Muscle layer of colon (tissue), 2 donors: ENCODE data around the gene TENM4.

Source experiments
- H3K27ac ChIP-seq: one replicate; pipeline ENCODE4 v1.7.0; 2013; ENCODE audit warnings: low read depth, mild to moderate bottlenecking, low read length, moderate library complexity
- H3K27me3 ChIP-seq, 2 donors: one replicate each; pipeline ENCODE4 v1.7.0; 2013; ENCODE audit warnings: low read length in 2 of 2, mild to moderate bottlenecking in 2 of 2; ENCODE audit not compliant: insufficient read depth in 2 of 2, control insufficient read depth in 1 of 2
- H3K36me3 ChIP-seq: one replicate; pipeline ENCODE4 v1.7.0; 2013; ENCODE audit warnings: mild to moderate bottlenecking, low read length; ENCODE audit not compliant: insufficient read depth
- H3K4me1 ChIP-seq: one replicate; pipeline ENCODE4 v1.7.0; 2013; ENCODE audit warnings: mild to moderate bottlenecking, low read length; ENCODE audit not compliant: insufficient read depth
- H3K4me3 ChIP-seq, 2 donors: one replicate each; pipeline ENCODE4 v1.7.0; 2013; ENCODE audit warnings: low read length in 2 of 2, low read depth in 1 of 2, mild to moderate bottlenecking in 1 of 2, moderate library complexity in 1 of 2
- H3K9ac ChIP-seq: one replicate; pipeline ENCODE4 v1.7.0; 2013; ENCODE audit warnings: low read length
- H3K9me3 ChIP-seq: one replicate; pipeline ENCODE4 v1.7.0; 2013; ENCODE audit warnings: mild to moderate bottlenecking, low read length
- donor health status: abdominal sarcoma.
- donor health status: Adenocarcinoma of cecum.

Gene TENM4

DNA sequence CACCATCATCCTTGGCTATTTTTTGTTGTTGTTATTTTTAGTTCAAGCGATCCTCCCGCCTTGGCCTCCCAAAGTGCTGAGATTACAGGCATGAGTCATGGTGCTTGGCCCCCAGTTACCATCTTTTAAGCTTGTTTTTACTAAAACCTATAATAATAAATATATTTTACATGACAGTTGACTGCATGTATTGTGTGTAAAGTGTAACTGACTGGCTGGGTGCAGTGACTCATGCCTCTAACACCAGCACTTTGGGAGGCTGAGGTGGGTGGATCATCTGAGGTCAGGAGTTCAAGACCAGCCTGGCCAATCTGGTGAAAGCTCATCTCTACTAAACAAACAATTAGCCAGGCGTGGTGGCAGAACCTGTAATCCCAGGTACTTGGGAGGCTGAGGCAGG is 386.2 kb downstream of the TENM4 start:
- Histone ChIP-seq H3K27me3 (no peaks in the 10 kb centered on the region), H3K4me3 (no peak overlapping the region), H3K36me3 (no peaks in the 10 kb centered on the region), H3K9me3 (no peaks in the 10 kb centered on the region), H3K27ac (no peak overlapping the region), H3K9ac (no peak overlapping the region), H3K4me1 (no peaks in the 10 kb centered on the region)

DNA sequence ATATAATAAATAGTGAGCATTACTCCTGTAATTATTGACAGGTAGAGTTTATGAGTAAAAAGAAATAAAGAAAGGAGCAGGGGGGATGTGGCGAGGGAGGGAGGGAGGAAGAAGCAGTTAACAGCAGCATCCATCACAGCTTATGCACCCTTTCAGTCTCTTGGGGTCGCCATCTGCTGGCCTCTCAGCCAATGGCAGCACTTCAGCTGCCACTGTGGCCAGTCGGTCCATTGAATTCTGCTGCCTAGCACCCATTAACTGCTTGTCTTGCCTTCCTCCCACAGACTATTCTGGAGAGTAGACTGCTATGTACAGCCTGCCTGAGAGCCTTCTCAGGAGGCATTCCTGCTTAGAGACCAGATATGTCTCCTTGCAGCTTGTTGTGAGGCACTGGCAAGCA is 388.3 kb downstream of the TENM4 start:
- Histone ChIP-seq H3K27ac (no peak overlapping the region), H3K9ac (no peak overlapping the region), H3K36me3 (no peaks in the 10 kb centered on the region), H3K27me3 (no peaks in the 10 kb centered on the region), H3K9me3 (no peaks in the 10 kb centered on the region), H3K4me3 (no peak overlapping the region), H3K4me1 (no peaks in the 10 kb centered on the region)

GRCh38 chr11:79050786-79051185 is 390.0 kb downstream of the TENM4 start:
- Histone ChIP-seq H3K9me3 (no peaks in the 10 kb centered on the region), H3K27ac (no peak overlapping the region), H3K27me3 (no peaks in the 10 kb centered on the region), H3K36me3 (no peaks in the 10 kb centered on the region), H3K4me1 (no peaks in the 10 kb centered on the region), H3K4me3 (no peak overlapping the region), H3K9ac (no peak overlapping the region)

GRCh38 chr11:79049741-79050179 is 391.1 kb downstream of the TENM4 start:
- Histone ChIP-seq H3K27me3 (no peaks in the 10 kb centered on the region), H3K9me3 (no peaks in the 10 kb centered on the region), H3K36me3 (no peaks in the 10 kb centered on the region), H3K4me3 (no peak overlapping the region), H3K27ac (no peak overlapping the region), H3K4me1 (no peaks in the 10 kb centered on the region), H3K9ac (no peak overlapping the region)

DNA sequence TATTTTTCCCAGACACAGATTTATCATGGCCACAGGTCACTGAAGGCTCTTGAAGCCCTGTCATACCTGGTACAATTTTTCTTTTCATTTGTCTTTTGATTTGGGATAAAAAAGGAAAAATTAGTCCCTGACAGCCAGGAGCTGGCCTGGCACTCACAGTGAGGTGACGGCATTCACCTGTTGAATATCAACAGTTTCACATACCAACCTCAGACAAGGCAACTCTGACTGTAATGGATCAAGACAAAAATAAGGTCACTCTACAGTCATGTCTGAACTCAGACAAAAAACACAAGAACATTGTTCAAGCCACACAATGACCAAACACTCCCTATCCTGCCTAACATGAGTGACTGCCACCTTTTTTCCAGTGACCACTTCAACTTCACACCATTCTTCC is 392.9 kb downstream of the TENM4 start:
- no peak overlapping the region for H3K27ac ChIP-seq
- no peaks in the 10 kb centered on the region for H3K9me3 ChIP-seq
- no peak overlapping the region for H3K4me3 ChIP-seq
- no peaks in the 10 kb centered on the region for H3K4me1 ChIP-seq
- H3K27me3 ChIP-seq = no peaks in the 10 kb centered on the region
- no peak overlapping the region for H3K9ac ChIP-seq
- no peaks in the 10 kb centered on the region for H3K36me3 ChIP-seq

DNA sequence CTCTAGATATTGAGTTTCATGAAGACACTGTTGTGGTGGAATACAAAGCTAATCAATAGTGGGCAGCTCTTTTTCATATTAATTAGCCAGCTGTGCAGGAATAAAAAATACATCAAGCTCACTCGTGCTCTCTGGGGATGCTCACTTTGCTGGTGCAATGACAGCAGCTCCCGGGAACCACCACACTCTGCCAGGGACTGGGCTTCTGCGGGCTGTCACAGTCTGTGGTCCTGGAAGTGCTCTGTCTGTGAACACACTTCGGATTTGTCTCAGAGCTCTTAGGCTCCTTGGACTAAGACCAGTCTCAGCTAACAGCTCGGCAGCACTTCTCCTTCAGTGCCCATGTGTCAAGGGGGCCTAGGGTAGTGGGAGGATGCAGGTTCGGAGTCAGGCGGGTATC is 393.5 kb downstream of the TENM4 start:
- H3K27ac ChIP-seq = no peak overlapping the region
- H3K36me3 ChIP-seq = no peaks in the 10 kb centered on the region
- H3K9ac ChIP-seq = no peak overlapping the region
- H3K4me3 ChIP-seq = no peak overlapping the region
- H3K9me3 ChIP-seq = no peaks in the 10 kb centered on the region
- no peaks in the 10 kb centered on the region for H3K27me3 ChIP-seq
- no peaks in the 10 kb centered on the region for H3K4me1 ChIP-seq

DNA sequence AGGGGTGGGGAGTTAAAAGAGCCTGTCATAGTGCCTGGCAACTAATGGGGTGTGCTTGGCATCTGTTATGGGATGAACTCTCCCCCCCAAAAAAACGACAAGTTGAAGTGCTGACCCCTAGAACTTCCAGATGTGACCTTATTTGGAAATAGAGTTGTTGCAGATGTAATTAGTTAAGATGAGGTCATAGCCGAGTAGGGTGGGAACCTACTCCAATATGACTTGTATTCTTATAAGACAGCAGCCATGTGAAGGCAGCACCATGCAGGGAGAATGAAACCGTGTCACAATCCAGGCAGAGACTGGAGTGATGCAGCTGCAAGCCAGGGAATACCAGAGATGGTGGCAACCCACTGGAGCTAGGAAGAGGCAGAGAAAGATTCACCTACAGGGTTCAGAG is 394.5 kb downstream of the TENM4 start:
- Histone ChIP-seq H3K27me3 (no peaks in the 10 kb centered on the region), H3K9me3 (no peaks in the 10 kb centered on the region), H3K4me3 (no peak overlapping the region), H3K9ac (no peak overlapping the region), H3K4me1 (no peaks in the 10 kb centered on the region), H3K36me3 (no peaks in the 10 kb centered on the region), H3K27ac (no peak overlapping the region)

DNA sequence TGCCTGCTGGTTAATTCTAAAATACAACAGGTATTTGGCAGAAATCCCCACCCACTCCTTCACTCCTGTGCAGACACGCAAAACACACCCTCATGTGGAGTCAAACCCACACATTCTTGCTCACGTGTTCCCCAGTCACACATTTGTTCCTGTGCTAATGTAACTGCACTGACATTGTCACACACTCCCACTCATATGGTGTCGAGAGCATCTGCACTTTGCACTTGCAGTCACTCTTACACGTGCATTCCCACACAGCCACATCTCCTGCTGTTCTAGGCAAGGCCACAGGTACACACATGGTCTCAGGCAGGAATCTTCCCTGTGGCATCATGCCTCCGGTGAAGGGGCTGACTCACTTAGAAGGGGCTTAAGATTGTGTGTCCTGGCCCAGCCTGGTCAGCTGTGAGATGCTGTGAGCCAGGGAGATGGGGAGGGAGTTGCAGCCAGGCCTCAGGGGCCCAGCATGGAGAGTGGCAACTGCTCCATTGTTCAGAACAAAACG is 395.0 kb downstream of the TENM4 start:
- no peaks in the 10 kb centered on the region for H3K9me3 ChIP-seq
- H3K4me3 ChIP-seq = no peak overlapping the region
- H3K27me3 ChIP-seq = no peaks in the 10 kb centered on the region
- H3K9ac ChIP-seq = no peak overlapping the region
- H3K36me3 ChIP-seq = no peaks in the 10 kb centered on the region
- H3K4me1 ChIP-seq = no peaks in the 10 kb centered on the region
- H3K27ac ChIP-seq = no peak overlapping the region

DNA sequence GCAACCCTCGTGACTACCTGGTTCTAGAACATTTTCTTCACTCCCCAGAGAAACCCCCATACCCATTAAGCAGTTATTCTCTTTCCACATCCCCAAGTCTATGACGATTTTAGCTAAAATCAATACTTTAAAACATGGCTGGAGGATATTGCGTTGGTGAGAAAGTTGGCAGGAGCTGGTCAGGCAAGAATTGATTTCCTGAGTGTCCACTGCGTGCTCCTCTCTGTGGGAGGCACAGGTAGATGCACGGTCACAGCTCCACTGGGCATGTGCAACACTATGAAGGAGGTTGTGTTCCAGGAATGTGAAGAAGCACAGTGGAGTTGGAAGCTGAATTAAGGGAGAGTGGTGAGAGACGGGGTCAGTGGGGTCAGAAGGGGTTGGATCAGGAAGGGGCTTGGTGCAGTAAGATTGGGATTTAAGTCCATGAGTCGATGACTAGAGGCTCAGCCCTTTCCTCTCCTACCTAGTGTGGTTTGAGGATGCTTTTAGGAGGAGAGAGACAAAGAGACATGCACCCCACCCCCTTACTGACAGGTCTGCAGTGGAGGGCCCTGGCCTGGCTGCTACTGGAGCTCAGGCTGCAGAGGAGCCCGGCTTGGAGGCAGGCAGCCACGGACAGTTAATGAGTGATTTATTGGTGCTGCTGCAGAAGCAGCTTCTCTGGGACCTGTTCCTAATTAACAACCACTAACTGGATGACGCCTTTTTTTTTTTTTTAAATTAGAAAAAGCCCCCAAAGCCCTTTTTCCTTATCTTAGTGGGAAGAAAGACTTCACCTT is 395.6 kb downstream of the TENM4 start:
- no peaks in the 10 kb centered on the region for H3K36me3 ChIP-seq
- no peak overlapping the region for H3K27ac ChIP-seq
- H3K9me3 ChIP-seq = no peaks in the 10 kb centered on the region
- H3K27me3 ChIP-seq = no peaks in the 10 kb centered on the region
- H3K4me3 ChIP-seq = no peak overlapping the region
- no peaks in the 10 kb centered on the region for H3K4me1 ChIP-seq
- H3K9ac ChIP-seq = no peak overlapping the region

GRCh38 chr11:79044201-79044600 is 396.6 kb downstream of the TENM4 start:
- Histone ChIP-seq H3K27ac (no peak overlapping the region), H3K36me3 (no peaks in the 10 kb centered on the region), H3K4me3 (no peak overlapping the region), H3K27me3 (no peaks in the 10 kb centered on the region), H3K9me3 (no peaks in the 10 kb centered on the region), H3K9ac (no peak overlapping the region), H3K4me1 (no peaks in the 10 kb centered on the region)

GRCh38 chr11:79043726-79044125 is 397.1 kb downstream of the TENM4 start:
- Histone ChIP-seq H3K36me3 (no peaks in the 10 kb centered on the region), H3K9me3 (no peaks in the 10 kb centered on the region), H3K27ac (no peak overlapping the region), H3K4me3 (no peak overlapping the region), H3K4me1 (no peaks in the 10 kb centered on the region), H3K27me3 (no peaks in the 10 kb centered on the region), H3K9ac (no peak overlapping the region)

- no peaks in the 10 kb centered on the region for H3K27me3 ChIP-seq
Measured at GRCh38 chr11:79042824-79043223, 398.0 kb downstream of the TENM4 start.

More at GRCh38 chr11:79042824-79043223, 398.0 kb downstream of the TENM4 start:
- Histone ChIP-seq H3K27ac (no peak overlapping the region), H3K4me3 (no peak overlapping the region), H3K9me3 (no peaks in the 10 kb centered on the region), H3K36me3 (no peaks in the 10 kb centered on the region), H3K4me1 (no peaks in the 10 kb centered on the region), H3K9ac (no peak overlapping the region)
